Liver (tissue), 9 donors: ENCODE measurements around the gene INO80. TPM values are rescaled to one million over a fixed set of nuclear protein-coding genes. Genes with fewer than 3 reads are reported as not detected.

Experiments used
- DNase-seq: peaks from one replicate; pipeline ENCODE4 v3.0.0-alpha.2; 2017; ENCODE audit warnings: low spot score
- H3K27ac ChIP-seq, 2 donors: one replicate each; pipeline ENCODE4 v1.7.0; 2013; ENCODE audit warnings: inconsistent platforms in 2 of 2, low read length in 2 of 2, control low read depth in 1 of 2, low read depth in 1 of 2, mild to moderate bottlenecking in 1 of 2
- H3K27me3 ChIP-seq, 4 donors: one replicate each; pipeline versions ENCODE4 v1.6.1 to v1.7.0; 2013; ENCODE audit warnings: low read length in 3 of 4, inconsistent platforms in 1 of 4, mild to moderate bottlenecking in 1 of 4, moderate library complexity in 1 of 4; ENCODE audit not compliant: control insufficient read depth in 4 of 4, insufficient read depth in 4 of 4
- H3K36me3 ChIP-seq, 4 donors: one replicate each; pipeline versions ENCODE4 v1.6.1 to v1.7.0; 2013; ENCODE audit warnings: low read length in 3 of 4, mild to moderate bottlenecking in 3 of 4, low read depth in 1 of 4, moderate library complexity in 1 of 4; ENCODE audit not compliant: control insufficient read depth in 4 of 4, insufficient read depth in 3 of 4
- H3K4me1 ChIP-seq, 4 donors: one replicate each; pipeline versions ENCODE4 v1.6.1 to v1.7.0; 2013; ENCODE audit warnings: low read length in 3 of 4, mild to moderate bottlenecking in 3 of 4, moderate library complexity in 1 of 4; ENCODE audit not compliant: control insufficient read depth in 4 of 4, insufficient read depth in 4 of 4
- H3K4me3 ChIP-seq, 3 donors: one replicate each; pipeline versions ENCODE4 v1.6.1 to v1.7.0; 2013; ENCODE audit warnings: low read length in 3 of 3, control low read depth in 1 of 3, low read depth in 1 of 3, mild to moderate bottlenecking in 1 of 3
- H3K9ac ChIP-seq, 2 donors: one replicate each; pipeline ENCODE4 v1.7.0; 2013; ENCODE audit warnings: low read length in 2 of 2, mild to moderate bottlenecking in 2 of 2, moderate library complexity in 2 of 2, control low read depth in 1 of 2, low read depth in 1 of 2
- H3K9me3 ChIP-seq, 4 donors: one replicate each; pipeline versions ENCODE4 v1.6.1 to v1.7.0; 2013; ENCODE audit warnings: low read length in 3 of 4; ENCODE audit not compliant: control insufficient read depth in 4 of 4
- ATF3 ChIP-seq: IDR thresholded peaks from 2 replicates; pipeline ENCODE4 v1.6.1; 2016; ENCODE audit warnings: antibody characterized with exemption
- CTCF ChIP-seq: fragments of 150-350 bp; IDR thresholded peaks from 2 replicates; pipeline ENCODE4 v1.5.1; 2017; ENCODE audit warnings: improper control_type of control experiment, low read depth, low read length; ENCODE audit not compliant: missing input control
- EGR1 ChIP-seq, 2 donors: IDR thresholded peaks; 2 replicates each; pipeline ENCODE4 v1.6.1; 2016 to 2018; ENCODE audit warnings: antibody characterized with exemption in 2 of 2, low read depth in 2 of 2
- FOXA1 ChIP-seq: IDR thresholded peaks from 2 replicates; pipeline ENCODE4 v1.6.1; 2016; ENCODE audit warnings: antibody characterized with exemption
- FOXA2 ChIP-seq: IDR thresholded peaks from 2 replicates; pipeline ENCODE4 v1.6.1; 2016; ENCODE audit warnings: antibody characterized with exemption
- GABPA ChIP-seq, 2 donors: IDR thresholded peaks in 1 of 2; conservative IDR thresholded peaks in 1 of 2; 2 replicates each; pipeline ENCODE4 v1.6.1; 2016; ENCODE audit warnings: antibody characterized with exemption in 2 of 2, mild to moderate bottlenecking in 1 of 2, moderate library complexity in 1 of 2
- HNF4A ChIP-seq, 2 donors: conservative IDR thresholded peaks; 2 replicates each; pipeline ENCODE4 v1.6.1; 2016; ENCODE audit warnings: antibody characterized with exemption in 2 of 2, mild to moderate bottlenecking in 2 of 2
- HNF4G ChIP-seq: IDR thresholded peaks from 2 replicates; pipeline ENCODE4 v1.6.1; 2016; ENCODE audit warnings: antibody characterized with exemption
- JUND ChIP-seq, 2 donors: IDR thresholded peaks; 2 replicates each; pipeline ENCODE4 v1.6.1; 2016; ENCODE audit warnings: antibody characterized with exemption in 2 of 2
- MAX ChIP-seq: IDR thresholded peaks from 2 replicates; pipeline ENCODE4 v1.6.1; 2016; ENCODE audit warnings: antibody characterized with exemption
- NR2F2 ChIP-seq: IDR thresholded peaks from 2 replicates; pipeline ENCODE4 v1.6.1; 2016; ENCODE audit warnings: antibody characterized with exemption
- RAD21 ChIP-seq, 2 donors: IDR thresholded peaks; 2 replicates each; pipeline ENCODE4 v1.6.1; 2016; ENCODE audit warnings: antibody characterized with exemption in 2 of 2, mild to moderate bottlenecking in 2 of 2
- REST ChIP-seq: IDR thresholded peaks from 2 replicates; pipeline ENCODE4 v1.6.1; 2016; ENCODE audit warnings: antibody characterized with exemption, mild to moderate bottlenecking
- RXRA ChIP-seq, 2 donors: IDR thresholded peaks; 2 replicates each; pipeline ENCODE4 v1.6.1; 2017 to 2018; ENCODE audit warnings: antibody characterized with exemption in 2 of 2, mild to moderate bottlenecking in 1 of 2
- SP1 ChIP-seq: IDR thresholded peaks from 2 replicates; pipeline ENCODE4 v1.6.1; 2018; ENCODE audit warnings: antibody characterized with exemption, mild to moderate bottlenecking
- TAF1 ChIP-seq: conservative IDR thresholded peaks from 2 replicates; pipeline ENCODE4 v1.6.1; 2016; ENCODE audit warnings: antibody characterized with exemption, mild to moderate bottlenecking
- YY1 ChIP-seq: IDR thresholded peaks from 2 replicates; pipeline ENCODE4 v1.6.1; 2016; ENCODE audit warnings: antibody characterized with exemption, mild to moderate bottlenecking
- ZBTB33 ChIP-seq: IDR thresholded peaks from 2 replicates; pipeline ENCODE4 v1.6.1; 2016; ENCODE audit warnings: antibody characterized with exemption
- WGBS: extraction: QIAGEN DNeasy Blood & Tissue Kit; methylation state at CpG from one replicate; pipeline ENCODE4 v1.1.7; 2013; 5-methylcytosine and 5-hydroxymethylcytosine counted together
- polyA plus RNA-seq, 2 donors: library from polyadenylated mRNA; stranded (reverse) in 1 of 2; unstranded in 1 of 2; fragments of 200-250 nt in 1 of 2; fragments of >200 nt in 1 of 2; fragmentation: Nextera tagmentation in 1 of 2; extraction: Ambion mirVana in 1 of 2; gene quantifications; one replicate each; pipeline versions ENCODE4 v1.2.1 to v1.2.3, GENCODE V29; 2013 to 2015
- total RNA-seq, 2 donors: library from RNA; depleted of rRNA; stranded (reverse); fragments of >200 nt; gene quantifications; one replicate each; pipeline ENCODE4 v1.2.3, GENCODE V29; 2014
- donor health status: healthy.
- donor health status: healthy.
- donor health status: healthy.
- donor health status: healthy.
- donor health status: healthy.

Gene INO80
- total and polyA plus RNA-seq, 4 donors: 3.2 to 19.7 (median 9.4) TPM

- Histone ChIP-seq H3K27me3 (no peaks in the 10 kb centered on the region), H3K36me3 (peaks cover 7 to 32% (median 19%) of the 10 kb centered on the region in 4 donors), H3K4me1 (peaks cover 0 to 3% (median 2%) of the 10 kb centered on the region in 4 donors), H3K4me3 (no peak overlapping the region), H3K9ac (no peak overlapping the region), H3K27ac (no peak overlapping the region), H3K9me3 (no peaks in the 10 kb centered on the region)
- DNase-seq: no peak
- 65% methylated on average over 5 of the region's 5 CpGs for WGBS
- no peak for TF ChIP-seq FOXA2
- no peak for TF ChIP-seq HNF4G
- no peak for TF ChIP-seq SP1
- TF ChIP-seq MAX: no peak
- TF ChIP-seq CTCF: no peak
- TF ChIP-seq JUND (IDR thresholded peaks at IDR 0.05): no peak
- TF ChIP-seq GABPA (IDR thresholded peaks at IDR 0.05 in 1 of 2, conservative IDR thresholded peaks at IDR 0.05 in 1 of 2): no peak
- TF ChIP-seq REST: no peak
- TF ChIP-seq RXRA (IDR thresholded peaks at IDR 0.05): no peak
- no peak for TF ChIP-seq TAF1
- no peak for TF ChIP-seq EGR1 (IDR thresholded peaks at IDR 0.05; ENCODE audit: low read depth in 2 of 2)
- TF ChIP-seq ATF3: no peak
- no peak for TF ChIP-seq YY1
- TF ChIP-seq NR2F2: no peak
- no peak for TF ChIP-seq ZBTB33
- TF ChIP-seq FOXA1: no peak
- no peak for TF ChIP-seq HNF4A (conservative IDR thresholded peaks at IDR 0.05)
- TF ChIP-seq RAD21 (IDR thresholded peaks at IDR 0.05): no peak
Measured at GRCh38 chr15:41019174-41019573, 96.9 kb downstream of the INO80 start.
